Astrocyte (in vitro differentiated cells and primary cell): ENCODE measurements around the gene TPP1. TPM values are rescaled to one million over a fixed set of nuclear protein-coding genes. Genes with fewer than 3 reads are reported as not detected.

Experiments
- DNase-seq: peaks from one replicate; pipeline ENCODE4 v3.0.0-alpha.2; 2010; ENCODE audit warnings: low read depth
- FAIRE-seq: peaks from 2 replicates; lab custom pipeline; 2011; peaks lifted over from hg19 to GRCh38; lab: Jason Lieb, UNC
- H2AFZ ChIP-seq: 2 replicates; pipeline ENCODE4 v1.6.0; 2012; ENCODE audit warnings: low read depth, low read length, inconsistent platforms
- H3K27ac ChIP-seq: 2 replicates; pipeline ENCODE4 v1.5.1; 2011; ENCODE audit warnings: low read depth, low read length, inconsistent platforms
- H3K27me3 ChIP-seq: 2 replicates; pipeline ENCODE4 v1.6.0; 2011; ENCODE audit warnings: low read length, inconsistent platforms; ENCODE audit not compliant: insufficient read depth
- H3K36me3 ChIP-seq: 2 replicates; pipeline ENCODE4 v1.5.1; 2011; ENCODE audit warnings: low read length, inconsistent platforms; ENCODE audit not compliant: insufficient read depth
- H3K4me1 ChIP-seq: 2 replicates; pipeline ENCODE4 v1.5.1; 2011; ENCODE audit warnings: low read length, inconsistent platforms; ENCODE audit not compliant: insufficient read depth
- H3K4me2 ChIP-seq: 2 replicates; pipeline ENCODE4 v1.6.0; 2012; ENCODE audit warnings: low read length, inconsistent platforms
- H3K4me3 ChIP-seq: 2 replicates; pipeline ENCODE4 v1.5.1; 2011; ENCODE audit warnings: low read depth, mild to moderate bottlenecking, low read length, inconsistent platforms; ENCODE audit not compliant: insufficient read depth
- H3K79me2 ChIP-seq: 2 replicates; pipeline ENCODE4 v1.6.0; 2012; ENCODE audit warnings: mild to moderate bottlenecking, low read length, inconsistent platforms; ENCODE audit not compliant: insufficient read depth
- H3K9ac ChIP-seq: 2 replicates; pipeline ENCODE4 v1.6.0; 2012; ENCODE audit warnings: mild to moderate bottlenecking, low read length, inconsistent platforms
- H3K9me3 ChIP-seq: 2 replicates; pipeline ENCODE4 v1.5.1; 2012; ENCODE audit warnings: low read depth, mild to moderate bottlenecking, low read length, inconsistent platforms; ENCODE audit not compliant: insufficient read depth
- H4K20me1 ChIP-seq: 2 replicates; pipeline ENCODE4 v1.6.0; 2012; ENCODE audit warnings: low read length, inconsistent platforms; ENCODE audit not compliant: insufficient read depth
- H3K27ac Mint-ChIP-seq: one replicate; pipeline ENCODE4 v1.8.0; 2021; ENCODE audit warnings: mild to moderate bottlenecking, mixed read lengths; ENCODE audit not compliant: unreplicated experiment
- H3K27me3 Mint-ChIP-seq: one replicate; pipeline ENCODE4 v1.8.0; 2021; ENCODE audit warnings: low read depth, mixed read lengths; ENCODE audit not compliant: unreplicated experiment
- H3K36me3 Mint-ChIP-seq: one replicate; pipeline ENCODE4 v1.8.0; 2021; ENCODE audit warnings: low read depth, mixed read lengths; ENCODE audit not compliant: unreplicated experiment
- H3K4me1 Mint-ChIP-seq: one replicate; pipeline ENCODE4 v1.8.0; 2021; ENCODE audit warnings: low read depth, mixed read lengths; ENCODE audit not compliant: unreplicated experiment
- H3K4me3 Mint-ChIP-seq: one replicate; pipeline ENCODE4 v1.8.0; 2021; ENCODE audit warnings: mild to moderate bottlenecking, moderate library complexity, mixed read lengths; ENCODE audit not compliant: unreplicated experiment
- H3K9me3 Mint-ChIP-seq: one replicate; pipeline ENCODE4 v1.8.0; 2021; ENCODE audit warnings: mild to moderate bottlenecking, mixed read lengths; ENCODE audit not compliant: unreplicated experiment
- EZH2 ChIP-seq: IDR thresholded peaks from 2 replicates; pipeline ENCODE4 v1.6.1; 2012; ENCODE audit warnings: mild to moderate bottlenecking, low read length, inconsistent platforms; ENCODE audit not compliant: insufficient read depth
- total RNA-seq: library from RNA; stranded (reverse); gene quantifications from 2 replicates; pipeline ENCODE4 v1.2.1, GENCODE V29; 2021
- TF ChIP-seq, protein P1 (sequence below): IDR thresholded peaks from 2 replicates; pipeline ENCODE4 v1.5.1; 2011; ENCODE audit warnings: low read depth, mild to moderate bottlenecking, inconsistent platforms, low read length, moderate library complexity; ENCODE audit not compliant: insufficient read depth

Gene TPP1
- total RNA-seq, 1 donor from 2014 or later = 43.4 TPM

DNA sequence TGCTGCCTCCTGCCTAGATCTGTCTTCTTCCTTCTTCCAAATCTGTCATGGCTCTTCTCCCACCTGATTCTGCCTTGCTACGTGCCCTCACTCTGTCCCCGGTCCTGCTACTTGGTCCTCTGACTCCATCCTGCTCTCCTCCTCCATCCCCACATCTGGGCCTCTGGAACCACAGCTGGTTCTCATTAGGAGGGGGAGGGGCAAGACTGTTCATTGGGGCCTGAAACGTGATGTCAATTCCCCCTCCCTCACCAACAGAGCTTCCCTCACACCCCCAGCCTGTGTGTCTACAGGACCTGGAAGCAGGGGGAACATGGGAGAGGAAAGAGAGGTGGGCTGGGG is 27.3 kb upstream of the TPP1 start:
- no peak overlapping the region for H3K9ac ChIP-seq
- Mint-ChIP-seq H3K27ac (no peak overlapping the region), H3K9me3 (peaks cover 2% of the 10 kb centered on the region), H3K4me1 (no peaks in the 10 kb centered on the region), H3K4me3 (no peak overlapping the region), H3K36me3 (no peaks in the 10 kb centered on the region), H3K27me3 (peaks cover 7% of the 10 kb centered on the region)
- no peaks in the 10 kb centered on the region for H3K79me2 ChIP-seq
- no peak for TF ChIP-seq EZH2
- TF ChIP-seq, protein P1, sequence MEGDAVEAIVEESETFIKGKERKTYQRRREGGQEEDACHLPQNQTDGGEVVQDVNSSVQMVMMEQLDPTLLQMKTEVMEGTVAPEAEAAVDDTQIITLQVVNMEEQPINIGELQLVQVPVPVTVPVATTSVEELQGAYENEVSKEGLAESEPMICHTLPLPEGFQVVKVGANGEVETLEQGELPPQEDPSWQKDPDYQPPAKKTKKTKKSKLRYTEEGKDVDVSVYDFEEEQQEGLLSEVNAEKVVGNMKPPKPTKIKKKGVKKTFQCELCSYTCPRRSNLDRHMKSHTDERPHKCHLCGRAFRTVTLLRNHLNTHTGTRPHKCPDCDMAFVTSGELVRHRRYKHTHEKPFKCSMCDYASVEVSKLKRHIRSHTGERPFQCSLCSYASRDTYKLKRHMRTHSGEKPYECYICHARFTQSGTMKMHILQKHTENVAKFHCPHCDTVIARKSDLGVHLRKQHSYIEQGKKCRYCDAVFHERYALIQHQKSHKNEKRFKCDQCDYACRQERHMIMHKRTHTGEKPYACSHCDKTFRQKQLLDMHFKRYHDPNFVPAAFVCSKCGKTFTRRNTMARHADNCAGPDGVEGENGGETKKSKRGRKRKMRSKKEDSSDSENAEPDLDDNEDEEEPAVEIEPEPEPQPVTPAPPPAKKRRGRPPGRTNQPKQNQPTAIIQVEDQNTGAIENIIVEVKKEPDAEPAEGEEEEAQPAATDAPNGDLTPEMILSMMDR = no peak
- H3K9me3 ChIP-seq = no peaks in the 10 kb centered on the region
- peaks cover 22% of the 10 kb centered on the region for H3K4me1 ChIP-seq
- H2AFZ ChIP-seq = peak overlapping the region; percentile 26
- H3K36me3 ChIP-seq = no peaks in the 10 kb centered on the region
- FAIRE-seq (no peak), DNase-seq (no peak)
- peak overlapping the region; percentile 73 for H3K4me2 ChIP-seq
- no peak overlapping the region for H3K27ac ChIP-seq
- H4K20me1 ChIP-seq = peaks cover 19% of the 10 kb centered on the region
- H3K4me3 ChIP-seq = peak overlapping the region; percentile 28
- H3K27me3 ChIP-seq = peaks cover 21% of the 10 kb centered on the region

DNA sequence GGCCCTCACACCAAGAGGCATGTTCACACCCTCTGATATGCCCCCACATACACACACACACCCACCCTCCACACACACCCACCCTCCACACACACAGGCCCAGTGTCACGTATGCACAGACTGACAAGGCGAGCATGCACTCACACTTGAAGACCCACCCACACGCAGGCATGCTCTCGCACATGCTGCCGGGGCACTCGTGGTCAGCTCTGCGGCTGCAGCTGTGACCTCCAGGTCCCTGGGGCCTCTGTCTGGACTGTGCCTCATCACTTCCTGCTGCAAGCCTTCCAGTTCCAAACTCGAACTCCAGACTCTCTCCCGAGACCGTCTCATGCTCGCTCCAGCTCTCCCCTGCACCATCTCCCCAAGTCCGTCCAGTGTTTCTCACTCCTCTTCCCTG is 26.8 kb upstream of the TPP1 start:
- TF ChIP-seq, protein P1 = no peak
- no peak for TF ChIP-seq EZH2
- H3K4me3 ChIP-seq = peak overlapping the region; percentile 28
- H3K27me3 Mint-ChIP-seq = peaks cover 7% of the 10 kb centered on the region
- DNase-seq (peak; percentile 52), FAIRE-seq (no peak)
- no peak overlapping the region for H3K27ac ChIP-seq
- no peaks in the 10 kb centered on the region for H3K4me1 Mint-ChIP-seq
- H3K9me3 Mint-ChIP-seq = peaks cover 2% of the 10 kb centered on the region
- H3K9ac ChIP-seq = no peak overlapping the region
- no peaks in the 10 kb centered on the region for H3K79me2 ChIP-seq
- no peak overlapping the region for H3K27ac Mint-ChIP-seq
- H3K4me1 ChIP-seq = peaks cover 21% of the 10 kb centered on the region
- peaks cover 14% of the 10 kb centered on the region for H4K20me1 ChIP-seq
- H3K36me3 Mint-ChIP-seq = no peaks in the 10 kb centered on the region
- peak overlapping the region; percentile 73 for H3K4me2 ChIP-seq
- no peaks in the 10 kb centered on the region for H3K36me3 ChIP-seq
- H2AFZ ChIP-seq = peak overlapping the region; percentile 26
- peaks cover 18% of the 10 kb centered on the region for H3K27me3 ChIP-seq
- no peaks in the 10 kb centered on the region for H3K9me3 ChIP-seq
- H3K4me3 Mint-ChIP-seq = no peak overlapping the region

DNA sequence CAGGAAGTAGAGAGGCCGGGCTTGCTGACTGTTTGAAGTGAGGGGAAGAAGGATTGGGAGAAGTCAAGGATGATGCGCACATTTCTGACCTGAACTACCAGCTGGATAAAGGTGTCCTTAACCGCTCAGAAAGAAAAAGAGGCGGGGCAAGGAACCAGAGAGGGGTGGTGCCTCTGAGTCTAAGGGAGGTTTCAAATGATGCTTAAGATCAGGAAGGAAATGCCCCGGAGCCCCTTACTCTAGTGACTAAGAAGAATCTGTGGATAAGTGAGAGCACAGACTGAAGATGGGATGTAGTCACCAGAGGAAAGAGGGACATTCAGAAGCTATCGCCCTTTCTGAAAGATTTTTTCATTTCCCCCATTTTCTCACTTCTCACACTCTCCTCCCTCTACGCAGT is 23.7 kb upstream of the TPP1 start:
- H3K9me3 Mint-ChIP-seq = peaks cover 2% of the 10 kb centered on the region
- H3K4me1 Mint-ChIP-seq = no peaks in the 10 kb centered on the region
- Histone ChIP-seq H4K20me1 (peaks cover 10% of the 10 kb centered on the region), H3K36me3 (no peaks in the 10 kb centered on the region), H3K27ac (no peak overlapping the region), H3K4me1 (peaks cover 18% of the 10 kb centered on the region), H3K79me2 (no peaks in the 10 kb centered on the region), H2AFZ (no peak overlapping the region), H3K4me3 (no peak overlapping the region), H3K4me2 (no peak overlapping the region), H3K27me3 (peaks cover 10% of the 10 kb centered on the region), H3K9me3 (no peaks in the 10 kb centered on the region), H3K9ac (no peak overlapping the region)
- H3K4me3 Mint-ChIP-seq = no peak overlapping the region
- H3K27me3 Mint-ChIP-seq = peaks cover 11% of the 10 kb centered on the region
- no peaks in the 10 kb centered on the region for H3K36me3 Mint-ChIP-seq
- H3K27ac Mint-ChIP-seq = no peak overlapping the region
- TF ChIP-seq EZH2 = no peak
- TF ChIP-seq, protein P1 = no peak
- no peak for FAIRE-seq
- DNase-seq = no peak
